Measurements from ENCODE around the gene SEC22A. TPM values are rescaled to one million over a fixed set of nuclear protein-coding genes. Genes with fewer than 3 reads are reported as not detected.

SEC22A gene
- total and polyA plus RNA-seq, 10 of the 15 experiments (the other 5 are each of a cell fraction or from before 2014, with no cell fraction given), result 19.3 to 70.3 (median 36.7) TPM

GRCh38 chr3:123258811-123259420, 57.2 kb downstream of the SEC22A start:
- ChIA-PET RAD21 (ENCODE audit: unreplicated experiment) (no interaction called here), CTCF (interaction anchor here (1.0 kb wide), 1 partner anchor 13 kb away, joined by 5 read pairs; no protein-coding TSS in a partner anchor), SMC1A (ENCODE audit: uncharacterized antibody, unreplicated experiment) (interaction anchor here (1.0 kb wide), 1 partner anchor 316 kb away, joined by 3 read pairs; no protein-coding TSS in a partner anchor), POLR2A (no interaction called here)
- no peak overlapping the region for H2AFZ ChIP-seq (ENCODE audit: control insufficient read depth, low read depth, low read length)
- intact Hi-C loops (cut with micrococcal nuclease; ENCODE audit: unreplicated experiment), result no loop called here
- H3K9ac ChIP-seq (ENCODE audit: control insufficient read depth, insufficient read depth, low read length), result no peak overlapping the region
- DNase-seq (ENCODE audit: low read depth, low spot score) (no peak), ATAC-seq (peak; percentile 76), FAIRE-seq (no peak)
- WGBS (ENCODE audit: insufficient coverage, insufficient replicate concordance, low lambda C conversion rate, missing lambda C conversion rate), result 66% methylated on average over 3 of the region's 3 CpGs
- no peaks in the 10 kb centered on the region for H3K27me3 ChIP-seq (replicated peaks in 1 of 2; ENCODE audit: control insufficient read depth in 2 of 2, insufficient read depth in 2 of 2, low read length in 1 of 2)
- in situ Hi-C loops (cut with MboI), result no loop called here
- no peak overlapping the region for H3K27ac ChIP-seq (ENCODE audit: control insufficient read depth, insufficient read depth)
- BruUV-seq (replicated peaks), result no TSS peak
- no peak overlapping the region for H3K4me2 ChIP-seq (ENCODE audit: control insufficient read depth, insufficient read depth)
- H3K36me3 ChIP-seq (ENCODE audit: control insufficient read depth in 2 of 2, insufficient read depth in 2 of 2, low read length in 1 of 2), result peaks cover 0 to 3% of the 10 kb centered on the region in 2 experiments; a peak in 1 of 4 replicates
- no peaks in the 10 kb centered on the region for H3K4me1 ChIP-seq (ENCODE audit: control insufficient read depth, insufficient read depth, low read length)
- H3K9me3 ChIP-seq (replicated peaks; ENCODE audit: control insufficient read depth, insufficient read depth, low read length), result no peaks in the 10 kb centered on the region
- H3K79me2 ChIP-seq (ENCODE audit: control insufficient read depth, insufficient read depth, low read length), result no peaks in the 10 kb centered on the region
- H4K20me1 ChIP-seq (ENCODE audit: control insufficient read depth, insufficient read depth), result no peaks in the 10 kb centered on the region
- no peak overlapping the region for H3K4me3 ChIP-seq
- TF ChIP-seq EED (IDR thresholded peaks at IDR 0.05; ENCODE audit: low read depth) (no peak), ATF3 (IDR thresholded peaks at IDR 0.05; ENCODE audit: borderline replicate concordance, extremely low read depth, low read depth, low read length) (no peak), ZNF384 (IDR thresholded peaks at IDR 0.05; ENCODE audit: borderline replicate concordance, low read depth, low read length) (peak; percentile 55; the same call in 1 of the 2 replicates), SRF (IDR thresholded peaks at IDR 0.05; ENCODE audit: low read depth in 2 of 2, low read length in 2 of 2) (no peak), ETV6 (conservative IDR thresholded peaks at IDR 0.05 in 1 of 2, IDR thresholded peaks at IDR 0.05 in 1 of 2; ENCODE audit: borderline replicate concordance in 1 of 2, low read depth in 1 of 2) (no peak), ZBTB40 (IDR thresholded peaks at IDR 0.05; ENCODE audit: borderline replicate concordance) (no peak), BHLHE40 (IDR thresholded peaks at IDR 0.05; ENCODE audit: borderline replicate concordance in 1 of 2, low read depth in 2 of 2, low read length in 1 of 2) (no peak), IKZF2 (IDR thresholded peaks at IDR 0.05) (no peak), RCOR1 (conservative IDR thresholded peaks at IDR 0.05; ENCODE audit: low read depth, low read length) (no peak)
- TF ChIP-seq, protein P1, sequence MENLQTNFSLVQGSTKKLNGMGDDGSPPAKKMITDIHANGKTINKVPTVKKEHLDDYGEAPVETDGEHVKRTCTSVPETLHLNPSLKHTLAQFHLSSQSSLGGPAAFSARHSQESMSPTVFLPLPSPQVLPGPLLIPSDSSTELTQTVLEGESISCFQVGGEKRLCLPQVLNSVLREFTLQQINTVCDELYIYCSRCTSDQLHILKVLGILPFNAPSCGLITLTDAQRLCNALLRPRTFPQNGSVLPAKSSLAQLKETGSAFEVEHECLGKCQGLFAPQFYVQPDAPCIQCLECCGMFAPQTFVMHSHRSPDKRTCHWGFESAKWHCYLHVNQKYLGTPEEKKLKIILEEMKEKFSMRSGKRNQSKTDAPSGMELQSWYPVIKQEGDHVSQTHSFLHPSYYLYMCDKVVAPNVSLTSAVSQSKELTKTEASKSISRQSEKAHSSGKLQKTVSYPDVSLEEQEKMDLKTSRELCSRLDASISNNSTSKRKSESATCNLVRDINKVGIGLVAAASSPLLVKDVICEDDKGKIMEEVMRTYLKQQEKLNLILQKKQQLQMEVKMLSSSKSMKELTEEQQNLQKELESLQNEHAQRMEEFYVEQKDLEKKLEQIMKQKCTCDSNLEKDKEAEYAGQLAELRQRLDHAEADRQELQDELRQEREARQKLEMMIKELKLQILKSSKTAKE (IDR thresholded peaks at IDR 0.05; ENCODE audit: low read depth, poor library complexity, severe bottlenecking), result no peak
- TF ChIP-seq, protein P2, sequence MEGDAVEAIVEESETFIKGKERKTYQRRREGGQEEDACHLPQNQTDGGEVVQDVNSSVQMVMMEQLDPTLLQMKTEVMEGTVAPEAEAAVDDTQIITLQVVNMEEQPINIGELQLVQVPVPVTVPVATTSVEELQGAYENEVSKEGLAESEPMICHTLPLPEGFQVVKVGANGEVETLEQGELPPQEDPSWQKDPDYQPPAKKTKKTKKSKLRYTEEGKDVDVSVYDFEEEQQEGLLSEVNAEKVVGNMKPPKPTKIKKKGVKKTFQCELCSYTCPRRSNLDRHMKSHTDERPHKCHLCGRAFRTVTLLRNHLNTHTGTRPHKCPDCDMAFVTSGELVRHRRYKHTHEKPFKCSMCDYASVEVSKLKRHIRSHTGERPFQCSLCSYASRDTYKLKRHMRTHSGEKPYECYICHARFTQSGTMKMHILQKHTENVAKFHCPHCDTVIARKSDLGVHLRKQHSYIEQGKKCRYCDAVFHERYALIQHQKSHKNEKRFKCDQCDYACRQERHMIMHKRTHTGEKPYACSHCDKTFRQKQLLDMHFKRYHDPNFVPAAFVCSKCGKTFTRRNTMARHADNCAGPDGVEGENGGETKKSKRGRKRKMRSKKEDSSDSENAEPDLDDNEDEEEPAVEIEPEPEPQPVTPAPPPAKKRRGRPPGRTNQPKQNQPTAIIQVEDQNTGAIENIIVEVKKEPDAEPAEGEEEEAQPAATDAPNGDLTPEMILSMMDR (IDR thresholded peaks at IDR 0.05 in 2 of 3, conservative IDR thresholded peaks at IDR 0.05 in 1 of 3; ENCODE audit: control insufficient read depth in 2 of 3, extremely low read depth in 1 of 3, insufficient read depth in 1 of 3, low read depth in 3 of 3, low read length in 3 of 3), result peak; percentile 23 to 56 (median 56); a peak in 5 of 6 replicates

Data from GM12878 (cell line).